NCI-H1048 (cell line): ENCODE results near the gene HDAC10.
A peak's percentile ranks its signal among the peaks of the same experiment; 100 is the strongest.

ENCODE experiments used
- DNase-seq: peaks from one replicate; lab custom pipeline; 2025; lab: John Stamatoyannopoulos, UW

Gene HDAC10

GRCh38 chr22:50253941-50254340 lies 2.9 kb upstream of the HDAC10 start:
- no peak for DNase-seq

- DNase-seq = no peak
Measured at GRCh38 chr22:50253046-50253915, 2.2 kb upstream of the HDAC10 start.

GRCh38 chr22:50252082-50253045 lies 1.3 kb upstream of the HDAC10 start:
- no peak for DNase-seq

GRCh38 chr22:50251477-50252081 lies 514 bp upstream of the HDAC10 start:
- DNase-seq = no peak

- no peak for DNase-seq
Measured at GRCh38 chr22:50250249-50250554, 863 bp downstream of the HDAC10 start.

- no peak for DNase-seq
Measured at GRCh38 chr22:50249341-50250248, 1.5 kb downstream of the HDAC10 start.

GRCh38 chr22:50248196-50249081 lies 2.6 kb downstream of the HDAC10 start:
- DNase-seq = no peak

GRCh38 chr22:50247748-50248147 lies 3.3 kb downstream of the HDAC10 start:
- DNase-seq = no peak

- DNase-seq = no peak
Measured at GRCh38 chr22:50246242-50247175, 4.6 kb downstream of the HDAC10 start.

GRCh38 chr22:50245214-50246072 lies 5.6 kb downstream of the HDAC10 start:
- DNase-seq = no peak

- DNase-seq = peak; percentile 88
Measured at GRCh38 chr22:50244420-50245213, 6.4 kb downstream of the HDAC10 start, which contains the start of gene TUBGCP6. Gene TUBGCP6 (minus strand): TSS chr22:50245023. CDS start chr22:50244459, 564 bp downstream.

GRCh38 chr22:50243685-50244419 lies 7.2 kb downstream of the HDAC10 start:
- no peak for DNase-seq

- no peak for DNase-seq
Measured at GRCh38 chr22:50242406-50242949, 8.6 kb downstream of the HDAC10 start.

GRCh38 chr22:50238755-50239154 lies 12.3 kb downstream of the HDAC10 start:
- DNase-seq = no peak

- no peak for DNase-seq
Measured at GRCh38 chr22:50236731-50237409, 14.2 kb downstream of the HDAC10 start.

GRCh38 chr22:50233223-50233622 lies 17.8 kb downstream of the HDAC10 start:
- no peak for DNase-seq
